ENCODE data around the gene PPM1B. TPM values are rescaled to one million over a fixed set of nuclear protein-coding genes. Genes with fewer than 3 reads are reported as not detected.

Gene PPM1B
- total and polyA plus RNA-seq, 2 of the 4 experiments (the other 2 are of a cell fraction), result 13.4 to 14.7 TPM

- in situ Hi-C loops (cut with MboI; ENCODE audit: low sequenced_read_pairs) (no loop called here), intact Hi-C loops (cut with micrococcal nuclease) (no loop called here), dilution Hi-C loops (cut with HindIII; ENCODE audit: low sequenced_read_pairs, unreplicated experiment) (no loop called here)
- ChIA-PET POLR2A (ENCODE audit: unreplicated experiment) (no interaction called here), CTCF (no interaction called here)
- Histone ChIP-seq H3K79me1 (ENCODE audit: low read depth in 1 of 2, low read length in 2 of 2) (no peaks in the 10 kb centered on the region), H3K4me2 (ENCODE audit: low read depth, low read length) (no peak overlapping the region), H2AFZ (replicated peaks; ENCODE audit: low read length, poor library complexity) (no peak overlapping the region), H3K9me1 (ENCODE audit: insufficient read depth, low read length) (peaks cover 3% of the 10 kb centered on the region), H4K5ac (ENCODE audit: low read depth, low read length) (no peak overlapping the region), H2BK120ac (ENCODE audit: low read depth, low read length) (peak overlapping the region; percentile 65), H2AK5ac (ENCODE audit: low read depth, low read length) (peak overlapping the region; percentile 52; the same call in 1 of the 2 replicates), H2BK20ac (ENCODE audit: low read depth, low read length) (peak overlapping the region; percentile 14; the same call in 1 of the 2 replicates), H3K9me3 (ENCODE audit: control insufficient read depth, insufficient read depth, low read length) (no peaks in the 10 kb centered on the region), H4K91ac (ENCODE audit: insufficient read depth, low read depth, low read length) (peak overlapping the region; percentile 20; the same call in 1 of the 2 replicates), H3K4me3 (ENCODE audit: insufficient read depth, low read depth, low read length) (no peak overlapping the region), H3K23ac (ENCODE audit: low read depth, low read length) (no peak overlapping the region), H4K8ac (ENCODE audit: low read depth in 2 of 2, low read length in 2 of 2) (peak overlapping the region in 1 of 2 experiments; percentile 19; a peak in 1 of 4 replicates), H2BK15ac (ENCODE audit: low read depth, low read length) (peak overlapping the region; percentile 76; the same call in 2 of the 3 replicates), H3K4me1 (ENCODE audit: control insufficient read depth, insufficient read depth, low read length) (peaks cover 8% of the 10 kb centered on the region), H3K36me3 (ENCODE audit: control insufficient read depth, insufficient read depth, low read length) (no peaks in the 10 kb centered on the region), H2AK9ac (replicated peaks; ENCODE audit: low read depth, low read length, poor library complexity) (no peak overlapping the region), H3K27ac (ENCODE audit: insufficient read depth, low read length) (no peak overlapping the region), H3K56ac (ENCODE audit: extremely low read depth, insufficient read depth, low read length) (no peak overlapping the region; the same call in 1 of the 2 replicates), H3K27me3 (ENCODE audit: control insufficient read depth, insufficient read depth, low read length) (no peaks in the 10 kb centered on the region), H3K4ac (ENCODE audit: low read depth, low read length) (peak overlapping the region; percentile 11; the same call in 1 of the 2 replicates), H4K20me1 (ENCODE audit: insufficient read depth, low read length) (no peaks in the 10 kb centered on the region), H2BK5ac (ENCODE audit: low read depth, low read length, poor library complexity, severe bottlenecking) (no peak overlapping the region), H3K18ac (ENCODE audit: low read depth, low read length) (no peak overlapping the region), H3K14ac (replicated peaks; ENCODE audit: low read depth, low read length) (no peak overlapping the region; the same call in 1 of the 2 replicates), H3K9ac (ENCODE audit: low read depth, low read length) (no peak overlapping the region)
- no peak for ATAC-seq (ENCODE audit: low read depth)
- no peak for TF ChIP-seq RCOR1 (IDR thresholded peaks at IDR 0.05; ENCODE audit: insufficient replicate concordance, low read length)
- no TSS peak for BruUV-seq (replicated peaks)
- 88% methylated on average over 1 of the region's 4 CpGs; no CpG with 5 or more reads in 1 of the 2 experiments for WGBS, 2 experiments (ENCODE audit: extremely low coverage in 2 of 2, insufficient read length in 1 of 2)
- no peak for DNase-seq
Measured at GRCh38 chr2:44137872-44138551, 30.7 kb upstream of the PPM1B start.

Measured in IMR-90 (cell line).